ENCODE data around the gene EIF6. TPM values are rescaled to one million over a fixed set of nuclear protein-coding genes. Genes with fewer than 3 reads are reported as not detected.
A peak's percentile ranks its signal among the peaks of the same experiment; 100 is the strongest.

The EIF6 gene
- total RNA-seq, 2 experiments from 2014 or later, result 106 to 113 TPM

GRCh38 chr20:35329435-35330139 is 45.0 kb upstream of the EIF6 start:
- Histone ChIP-seq H3K4me3 (ENCODE audit: low read depth, low read length, poor library complexity, severe bottlenecking) (no peak overlapping the region), H4K20me1 (ENCODE audit: insufficient read depth, low read length) (0 out of 2 replicates have a peak, but pooled peaks cover 5% of the 10 kb centered on the region), H3K27ac (ENCODE audit: low read depth, low read length, poor library complexity, severe bottlenecking) (no peak overlapping the region), H3K36me3 (ENCODE audit: insufficient read depth, low read length) (0 out of 2 replicates have a peak, but pooled peaks cover 5% of the 10 kb centered on the region), H3K79me2 (ENCODE audit: insufficient read depth, low read depth, low read length) (no peaks in the 10 kb centered on the region), H3K4me2 (ENCODE audit: low read length) (no peak overlapping the region), H3K9me3 (ENCODE audit: low read length) (no peaks in the 10 kb centered on the region), H2AFZ (ENCODE audit: low read length) (no peak overlapping the region), H3K4me1 (ENCODE audit: insufficient read depth, low read length, poor library complexity, severe bottlenecking) (no peaks in the 10 kb centered on the region), H3K9me2 (ENCODE audit: insufficient read depth, low read length) (no peaks in the 10 kb centered on the region)
- TF ChIP-seq, protein P1, sequence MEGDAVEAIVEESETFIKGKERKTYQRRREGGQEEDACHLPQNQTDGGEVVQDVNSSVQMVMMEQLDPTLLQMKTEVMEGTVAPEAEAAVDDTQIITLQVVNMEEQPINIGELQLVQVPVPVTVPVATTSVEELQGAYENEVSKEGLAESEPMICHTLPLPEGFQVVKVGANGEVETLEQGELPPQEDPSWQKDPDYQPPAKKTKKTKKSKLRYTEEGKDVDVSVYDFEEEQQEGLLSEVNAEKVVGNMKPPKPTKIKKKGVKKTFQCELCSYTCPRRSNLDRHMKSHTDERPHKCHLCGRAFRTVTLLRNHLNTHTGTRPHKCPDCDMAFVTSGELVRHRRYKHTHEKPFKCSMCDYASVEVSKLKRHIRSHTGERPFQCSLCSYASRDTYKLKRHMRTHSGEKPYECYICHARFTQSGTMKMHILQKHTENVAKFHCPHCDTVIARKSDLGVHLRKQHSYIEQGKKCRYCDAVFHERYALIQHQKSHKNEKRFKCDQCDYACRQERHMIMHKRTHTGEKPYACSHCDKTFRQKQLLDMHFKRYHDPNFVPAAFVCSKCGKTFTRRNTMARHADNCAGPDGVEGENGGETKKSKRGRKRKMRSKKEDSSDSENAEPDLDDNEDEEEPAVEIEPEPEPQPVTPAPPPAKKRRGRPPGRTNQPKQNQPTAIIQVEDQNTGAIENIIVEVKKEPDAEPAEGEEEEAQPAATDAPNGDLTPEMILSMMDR (conservative IDR thresholded peaks at IDR 0.05; ENCODE audit: low read length), result peak; percentile 90
- TF ChIP-seq EZH2phosphoT487 (IDR thresholded peaks at IDR 0.05; ENCODE audit: borderline replicate concordance, low read depth, low read length), result no peak
- no TSS peak for BruUV-seq (replicated peaks)
- DNase-seq (ENCODE audit: low spot score), result peak; percentile 61
- CTCF ChIA-PET (ENCODE audit: unreplicated experiment), result no interaction called here
- intact Hi-C loops (cut with micrococcal nuclease; ENCODE audit: unreplicated experiment), result loop anchor here (2.0 kb wide), 1 partner anchor 25 kb away; no protein-coding TSS in a partner anchor
- POLR2A ChIA-PET, result no interaction called here

DNA sequence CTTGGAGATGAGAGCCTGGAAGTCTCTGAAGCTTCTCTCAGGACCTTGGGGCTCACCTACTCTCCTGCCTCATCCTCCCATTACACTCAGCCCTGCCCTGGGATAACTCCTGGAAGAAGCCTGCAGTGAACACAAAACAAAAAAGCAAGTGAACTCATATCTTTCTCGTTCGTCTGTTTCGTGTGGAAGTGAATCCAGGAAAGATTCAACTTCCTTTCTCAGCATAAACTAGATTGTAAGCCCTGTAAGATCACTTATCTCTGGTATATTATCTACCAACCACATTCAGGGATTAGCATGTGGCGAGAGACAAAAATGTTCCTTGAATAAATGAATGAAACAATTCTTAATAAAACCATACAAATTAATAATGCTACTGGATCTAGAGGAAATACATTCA is 44.1 kb upstream of the EIF6 start:
- Histone ChIP-seq H3K4me1 (ENCODE audit: insufficient read depth, low read length, poor library complexity, severe bottlenecking) (no peaks in the 10 kb centered on the region), H4K20me1 (ENCODE audit: insufficient read depth, low read length) (0 out of 2 replicates have a peak, but pooled peaks cover 5% of the 10 kb centered on the region), H3K4me3 (ENCODE audit: low read depth, low read length, poor library complexity, severe bottlenecking) (no peak overlapping the region), H3K36me3 (ENCODE audit: insufficient read depth, low read length) (0 out of 2 replicates have a peak, but pooled peaks cover 5% of the 10 kb centered on the region), H2AFZ (ENCODE audit: low read length) (no peak overlapping the region), H3K9me3 (ENCODE audit: low read length) (no peaks in the 10 kb centered on the region), H3K4me2 (ENCODE audit: low read length) (no peak overlapping the region), H3K79me2 (ENCODE audit: insufficient read depth, low read depth, low read length) (no peaks in the 10 kb centered on the region), H3K9me2 (ENCODE audit: insufficient read depth, low read length) (no peaks in the 10 kb centered on the region), H3K27ac (ENCODE audit: low read depth, low read length, poor library complexity, severe bottlenecking) (no peak overlapping the region)
- CTCF ChIA-PET (ENCODE audit: unreplicated experiment), result no interaction called here
- DNase-seq (ENCODE audit: low spot score), result no peak
- no TSS peak for BruUV-seq (replicated peaks)
- intact Hi-C loops (cut with micrococcal nuclease; ENCODE audit: unreplicated experiment), result loop anchor here (2.0 kb wide), 1 partner anchor 24 kb away; no protein-coding TSS in a partner anchor
- POLR2A ChIA-PET, result no interaction called here
- TF ChIP-seq, protein P1 (conservative IDR thresholded peaks at IDR 0.05; ENCODE audit: low read length), result no peak
- no peak for TF ChIP-seq EZH2phosphoT487 (IDR thresholded peaks at IDR 0.05; ENCODE audit: borderline replicate concordance, low read depth, low read length)

DNA sequence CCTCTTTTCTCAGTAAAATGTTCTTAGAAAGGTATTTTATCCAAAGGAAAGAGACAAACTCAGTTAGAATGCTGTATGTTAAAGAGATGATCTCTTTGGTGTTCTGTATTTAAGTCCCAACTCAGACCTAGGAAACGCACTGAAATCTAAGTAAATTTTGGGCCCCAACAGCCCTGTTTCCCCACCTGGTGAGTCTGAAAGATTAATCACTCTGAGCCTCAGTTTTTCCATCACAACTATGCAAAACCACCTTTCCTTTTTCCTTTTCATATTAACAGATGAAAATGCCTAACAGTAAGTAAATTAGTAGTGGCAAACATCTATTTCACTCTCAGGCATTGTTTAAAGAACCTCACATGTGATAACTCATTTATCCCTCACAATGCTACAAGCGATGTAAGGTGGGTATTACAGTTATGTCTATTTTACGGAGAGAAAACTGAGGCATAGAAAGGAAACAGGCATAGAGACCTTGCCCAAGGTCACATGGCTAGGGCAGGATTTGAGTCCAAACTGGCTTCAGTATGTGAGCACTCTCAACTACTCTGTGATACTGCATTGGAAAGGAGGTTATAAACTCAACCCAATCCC is 43.6 kb upstream of the EIF6 start:
- H3K27ac ChIP-seq (ENCODE audit: low read depth, low read length, poor library complexity, severe bottlenecking), result no peak overlapping the region
- no peak overlapping the region for H3K4me3 ChIP-seq (ENCODE audit: low read depth, low read length, poor library complexity, severe bottlenecking)
- DNase-seq (ENCODE audit: low spot score), result no peak
- H3K9me2 ChIP-seq (ENCODE audit: insufficient read depth, low read length), result no peaks in the 10 kb centered on the region
- CTCF ChIA-PET (ENCODE audit: unreplicated experiment), result no interaction called here
- H2AFZ ChIP-seq (ENCODE audit: low read length), result no peak overlapping the region
- POLR2A ChIA-PET, result no interaction called here
- no peak overlapping the region for H3K4me2 ChIP-seq (ENCODE audit: low read length)
- H4K20me1 ChIP-seq (ENCODE audit: insufficient read depth, low read length), result 0 out of 2 replicates have a peak, but pooled peaks cover 5% of the 10 kb centered on the region
- intact Hi-C loops (cut with micrococcal nuclease; ENCODE audit: unreplicated experiment), result loop anchor here (2.0 kb wide), 1 partner anchor 23 kb away; no protein-coding TSS in a partner anchor
- TF ChIP-seq EZH2phosphoT487 (IDR thresholded peaks at IDR 0.05; ENCODE audit: borderline replicate concordance, low read depth, low read length), result no peak
- TF ChIP-seq, protein P1 (conservative IDR thresholded peaks at IDR 0.05; ENCODE audit: low read length), result no peak
- no peaks in the 10 kb centered on the region for H3K79me2 ChIP-seq (ENCODE audit: insufficient read depth, low read depth, low read length)
- no TSS peak for BruUV-seq (replicated peaks)
- H3K9me3 ChIP-seq (ENCODE audit: low read length), result no peaks in the 10 kb centered on the region
- H3K36me3 ChIP-seq (ENCODE audit: insufficient read depth, low read length), result 0 out of 2 replicates have a peak, but pooled peaks cover 5% of the 10 kb centered on the region
- no peaks in the 10 kb centered on the region for H3K4me1 ChIP-seq (ENCODE audit: insufficient read depth, low read length, poor library complexity, severe bottlenecking)
